Measurements from ENCODE around the gene CRAT. TPM values are rescaled to one million over a fixed set of nuclear protein-coding genes. Genes with fewer than 3 reads are reported as not detected.

CRAT gene
- total RNA-seq, 1 experiment from 2014 or later = 38.8 TPM

- POLR2A ChIA-PET = no interaction called here
- no peaks in the 10 kb centered on the region for H3K36me3 ChIP-seq (ENCODE audit: control insufficient read depth, insufficient read depth, low read length)
- no peak overlapping the region for H3K27ac ChIP-seq (ENCODE audit: low read length)
- peaks cover 3% of the 10 kb centered on the region for H3K4me1 ChIP-seq (ENCODE audit: control insufficient read depth, insufficient read depth, low read length)
- ATAC-seq = no peak
- no peaks in the 10 kb centered on the region for H3K27me3 ChIP-seq (ENCODE audit: control insufficient read depth, insufficient read depth, low read length)
- TF ChIP-seq, protein P1, sequence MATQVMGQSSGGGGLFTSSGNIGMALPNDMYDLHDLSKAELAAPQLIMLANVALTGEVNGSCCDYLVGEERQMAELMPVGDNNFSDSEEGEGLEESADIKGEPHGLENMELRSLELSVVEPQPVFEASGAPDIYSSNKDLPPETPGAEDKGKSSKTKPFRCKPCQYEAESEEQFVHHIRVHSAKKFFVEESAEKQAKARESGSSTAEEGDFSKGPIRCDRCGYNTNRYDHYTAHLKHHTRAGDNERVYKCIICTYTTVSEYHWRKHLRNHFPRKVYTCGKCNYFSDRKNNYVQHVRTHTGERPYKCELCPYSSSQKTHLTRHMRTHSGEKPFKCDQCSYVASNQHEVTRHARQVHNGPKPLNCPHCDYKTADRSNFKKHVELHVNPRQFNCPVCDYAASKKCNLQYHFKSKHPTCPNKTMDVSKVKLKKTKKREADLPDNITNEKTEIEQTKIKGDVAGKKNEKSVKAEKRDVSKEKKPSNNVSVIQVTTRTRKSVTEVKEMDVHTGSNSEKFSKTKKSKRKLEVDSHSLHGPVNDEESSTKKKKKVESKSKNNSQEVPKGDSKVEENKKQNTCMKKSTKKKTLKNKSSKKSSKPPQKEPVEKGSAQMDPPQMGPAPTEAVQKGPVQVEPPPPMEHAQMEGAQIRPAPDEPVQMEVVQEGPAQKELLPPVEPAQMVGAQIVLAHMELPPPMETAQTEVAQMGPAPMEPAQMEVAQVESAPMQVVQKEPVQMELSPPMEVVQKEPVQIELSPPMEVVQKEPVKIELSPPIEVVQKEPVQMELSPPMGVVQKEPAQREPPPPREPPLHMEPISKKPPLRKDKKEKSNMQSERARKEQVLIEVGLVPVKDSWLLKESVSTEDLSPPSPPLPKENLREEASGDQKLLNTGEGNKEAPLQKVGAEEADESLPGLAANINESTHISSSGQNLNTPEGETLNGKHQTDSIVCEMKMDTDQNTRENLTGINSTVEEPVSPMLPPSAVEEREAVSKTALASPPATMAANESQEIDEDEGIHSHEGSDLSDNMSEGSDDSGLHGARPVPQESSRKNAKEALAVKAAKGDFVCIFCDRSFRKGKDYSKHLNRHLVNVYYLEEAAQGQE (IDR thresholded peaks at IDR 0.05; ENCODE audit: insufficient read depth in 1 of 2, low read depth in 2 of 2, low read length in 1 of 2) = no peak
- TF ChIP-seq SIN3A (IDR thresholded peaks at IDR 0.05; ENCODE audit: borderline replicate concordance, insufficient read depth, low read depth, low read length) = no peak
- TF ChIP-seq POLR2AphosphoS5 (IDR thresholded peaks at IDR 0.05; ENCODE audit: low read depth, low read length) = no peak
- no peak for TF ChIP-seq CTCF (IDR thresholded peaks at IDR 0.05)
- TF ChIP-seq TCF7L2 (IDR thresholded peaks at IDR 0.05; ENCODE audit: low read depth, low read length) = no peak
- no peak for DNase-seq (ENCODE audit: low read depth, low spot score)
- in situ Hi-C loops (cut with HindIII; ENCODE audit: low pct_unique_long_range_greater_than_20kb, low sequenced_read_pairs) = no loop called here
- no peak overlapping the region for H3K4me3 ChIP-seq (ENCODE audit: low read depth in 2 of 2, low read length in 2 of 2)
- no peaks in the 10 kb centered on the region for H3K9me3 ChIP-seq (ENCODE audit: control insufficient read depth, insufficient read depth, low read depth, low read length)
- BruUV-seq (replicated peaks) = no TSS peak
- CTCF ChIA-PET = no interaction called here
- intact Hi-C loops (cut with micrococcal nuclease; ENCODE audit: unreplicated experiment) = no loop called here
These were observed 40.1 kb upstream of the CRAT start for GRCh38 chr9:129150672-129151211.

GRCh38 chr9:129150122-129150521 lies 39.5 kb upstream of the CRAT start:
- POLR2A ChIA-PET = no interaction called here
- DNase-seq (ENCODE audit: low read depth, low spot score) = no peak
- CTCF ChIA-PET = no interaction called here

More at GRCh38 chr9:129150122-129150521, 39.5 kb upstream of the CRAT start:
- Histone ChIP-seq H3K36me3 (ENCODE audit: control insufficient read depth, insufficient read depth, low read length) (no peaks in the 10 kb centered on the region), H3K9me3 (ENCODE audit: control insufficient read depth, insufficient read depth, low read depth, low read length) (no peaks in the 10 kb centered on the region), H3K27ac (ENCODE audit: low read length) (no peak overlapping the region), H3K27me3 (ENCODE audit: control insufficient read depth, insufficient read depth, low read length) (no peaks in the 10 kb centered on the region), H3K4me1 (ENCODE audit: control insufficient read depth, insufficient read depth, low read length) (peaks cover 6% of the 10 kb centered on the region), H3K4me3 (ENCODE audit: low read depth in 2 of 2, low read length in 2 of 2) (no peak overlapping the region)
- in situ Hi-C loops (cut with HindIII; ENCODE audit: low pct_unique_long_range_greater_than_20kb, low sequenced_read_pairs) = no loop called here
- intact Hi-C loops (cut with micrococcal nuclease; ENCODE audit: unreplicated experiment) = no loop called here
- no TSS peak for BruUV-seq (replicated peaks)
- no peak for ATAC-seq
- TF ChIP-seq TCF7L2 (IDR thresholded peaks at IDR 0.05; ENCODE audit: low read depth, low read length) (no peak), CTCF (IDR thresholded peaks at IDR 0.05) (no peak), POLR2AphosphoS5 (IDR thresholded peaks at IDR 0.05; ENCODE audit: low read depth, low read length) (no peak), SIN3A (IDR thresholded peaks at IDR 0.05; ENCODE audit: borderline replicate concordance, insufficient read depth, low read depth, low read length) (no peak)
- TF ChIP-seq, protein P1 (IDR thresholded peaks at IDR 0.05; ENCODE audit: insufficient read depth in 1 of 2, low read depth in 2 of 2, low read length in 1 of 2) = no peak
